Activated CD4-positive, alpha-beta T cell treated with anti-CD3 and anti-CD28 coated beads, Interleukin-2, Interleukin-4, amounts not matched to agents 100 ng/mL and 50 ng/mL, durations not matched to agents 16 hours and 8 hours (primary cell): ENCODE results near the gene TFAP2A.
A peak's percentile ranks its signal among the peaks of the same experiment; 100 is the strongest.

Source experiments
- DNase-seq: peaks from one replicate; pipeline ENCODE4 v3.0.0-alpha.2; 2020; ENCODE audit warnings: low spot score

TFAP2A gene

DNA sequence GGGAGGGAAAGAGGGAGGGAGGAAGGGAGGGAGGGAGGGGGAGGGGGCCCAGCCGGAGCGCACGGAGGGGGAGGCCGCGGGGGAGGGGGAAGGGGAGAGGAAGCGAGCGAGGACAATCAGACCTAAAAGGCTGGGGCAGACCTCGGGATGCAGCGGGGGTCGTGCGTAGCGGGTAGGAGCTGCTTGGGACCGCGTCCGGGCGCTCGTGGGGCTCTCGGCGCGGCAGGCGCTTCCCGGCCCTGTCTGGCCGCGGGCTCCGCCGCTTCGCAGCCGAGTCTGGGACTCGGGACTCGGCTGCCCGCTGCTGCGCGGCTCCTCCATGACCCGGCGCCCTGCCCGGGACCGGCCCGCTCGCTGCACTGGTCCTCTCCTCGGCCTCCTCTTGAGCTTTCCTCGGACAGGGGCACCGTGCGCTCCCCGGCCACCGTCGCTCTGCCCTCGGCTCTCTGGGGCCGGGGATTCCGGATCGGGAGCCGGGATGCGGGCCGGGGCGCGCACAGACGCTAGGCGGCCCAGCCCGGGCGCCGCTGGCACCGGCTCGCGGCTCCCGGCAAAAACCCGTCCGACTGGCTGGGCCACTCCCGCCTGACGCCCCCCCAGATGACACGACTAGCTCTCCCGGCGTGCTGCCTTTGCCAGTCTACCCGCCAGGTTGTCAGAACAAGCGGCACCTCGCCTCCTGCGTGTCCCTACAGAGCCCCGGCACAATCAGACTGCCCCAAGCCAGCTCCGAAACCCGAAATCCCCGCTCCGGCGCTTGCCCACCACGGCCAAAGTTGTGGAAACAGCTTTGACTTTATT lies 2.2 kb downstream of the TFAP2A start:
- no peak for DNase-seq

DNA sequence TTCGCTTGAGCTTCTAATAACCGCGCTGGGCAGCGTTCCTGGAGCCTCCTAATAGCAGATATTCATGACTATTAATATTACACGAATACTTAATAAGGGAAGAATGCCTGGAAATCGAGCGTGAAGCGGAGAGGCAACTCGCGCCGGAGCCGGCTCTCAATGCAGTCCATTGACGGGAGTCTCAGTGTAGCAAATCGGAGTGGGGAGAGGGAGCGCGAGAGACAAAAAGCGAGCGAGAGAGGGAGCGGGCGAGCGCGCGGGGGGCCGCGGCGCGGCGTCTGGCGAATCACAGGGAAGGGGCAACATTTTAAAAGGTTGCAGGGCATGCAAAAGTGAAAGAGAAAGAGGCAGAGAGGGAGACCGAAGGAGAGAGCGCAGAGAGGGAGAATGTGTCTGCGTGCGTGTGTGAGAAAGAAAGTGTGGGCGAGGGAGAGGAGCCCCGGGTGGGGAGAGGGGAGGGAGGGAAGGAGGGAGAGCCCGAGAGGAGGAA lies 2.9 kb downstream of the TFAP2A start:
- peak; percentile 31 for DNase-seq

DNA sequence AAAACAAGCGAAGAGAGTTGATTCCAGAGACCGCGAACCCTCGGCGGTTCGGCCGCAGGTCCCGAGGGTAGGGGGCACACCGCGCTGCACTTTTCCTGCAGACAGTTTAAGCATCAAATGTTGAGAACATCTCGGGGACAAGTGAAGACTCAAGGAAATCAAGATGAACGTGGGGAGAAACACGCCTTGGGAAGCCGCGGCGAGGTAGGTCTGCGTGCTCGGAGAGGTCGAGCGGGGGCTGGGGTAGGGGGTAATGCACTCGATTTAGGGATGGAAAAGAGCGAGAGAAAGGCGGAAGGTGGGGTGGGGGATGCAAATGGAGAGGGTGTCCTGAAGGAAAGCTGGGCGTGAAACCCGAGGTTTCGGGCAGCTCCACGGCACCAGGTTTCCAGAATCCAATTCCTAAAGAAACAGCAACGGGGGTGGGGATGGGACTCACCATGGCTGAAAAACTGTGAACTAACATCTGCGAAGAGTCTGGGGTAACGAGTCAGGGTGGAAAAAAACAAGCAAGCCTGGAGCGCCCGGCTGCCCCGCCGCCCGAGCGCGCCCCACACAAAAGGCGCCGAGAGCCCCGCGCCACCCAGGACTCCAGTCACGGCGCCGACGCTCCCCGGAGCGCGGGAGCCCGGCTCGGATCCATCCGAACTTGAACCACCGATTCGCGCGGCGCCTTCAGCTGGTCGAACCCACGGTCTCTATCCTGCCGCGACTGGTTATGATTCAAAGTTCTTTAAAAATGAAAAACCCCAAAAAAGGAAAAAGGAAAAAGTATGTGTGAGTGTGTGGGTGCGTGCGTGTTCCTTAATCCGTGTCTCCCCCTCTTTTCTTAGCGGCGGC lies 3.5 kb downstream of the TFAP2A start:
- no peak for DNase-seq

DNA sequence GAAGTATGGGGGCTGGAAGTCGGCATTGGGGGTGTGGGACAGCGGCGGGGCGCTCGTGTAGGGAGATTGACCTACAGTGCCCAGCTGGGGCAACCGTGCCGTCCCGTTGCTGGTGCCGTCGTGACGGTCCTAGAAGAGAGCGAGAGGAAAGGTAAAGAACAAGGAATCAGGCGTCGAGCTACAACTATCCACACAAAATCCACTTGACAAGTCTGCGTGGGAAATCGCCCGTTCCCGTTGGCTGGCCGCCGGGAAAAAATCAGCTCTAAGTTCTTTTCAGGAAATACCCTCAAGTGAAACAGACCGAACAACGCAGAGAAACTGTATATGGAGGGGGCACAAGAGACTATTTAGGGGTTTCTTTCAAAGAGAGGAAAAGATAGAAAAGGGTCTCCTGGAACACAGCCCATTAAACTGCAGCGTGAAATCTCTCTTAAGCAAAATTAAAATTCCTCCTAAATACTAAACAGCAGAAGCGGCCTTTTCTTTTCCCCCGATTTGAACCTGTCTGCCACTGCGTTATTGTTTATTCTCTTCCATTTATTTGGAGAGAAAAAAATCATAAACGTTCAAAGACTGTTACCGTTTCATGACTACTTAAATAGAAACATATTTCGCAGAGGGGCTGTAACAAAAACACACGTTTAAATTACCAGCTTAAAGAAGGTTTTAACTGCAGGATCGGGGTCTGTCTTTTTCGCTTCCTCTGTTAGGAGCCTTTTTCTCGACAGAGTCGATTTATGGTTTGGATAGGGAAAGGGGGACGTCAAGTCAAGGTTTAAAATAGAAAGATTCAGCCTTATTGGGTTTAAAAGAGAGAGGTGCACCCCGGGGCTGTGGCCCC lies 4.4 kb downstream of the TFAP2A start:
- DNase-seq: no peak

DNA sequence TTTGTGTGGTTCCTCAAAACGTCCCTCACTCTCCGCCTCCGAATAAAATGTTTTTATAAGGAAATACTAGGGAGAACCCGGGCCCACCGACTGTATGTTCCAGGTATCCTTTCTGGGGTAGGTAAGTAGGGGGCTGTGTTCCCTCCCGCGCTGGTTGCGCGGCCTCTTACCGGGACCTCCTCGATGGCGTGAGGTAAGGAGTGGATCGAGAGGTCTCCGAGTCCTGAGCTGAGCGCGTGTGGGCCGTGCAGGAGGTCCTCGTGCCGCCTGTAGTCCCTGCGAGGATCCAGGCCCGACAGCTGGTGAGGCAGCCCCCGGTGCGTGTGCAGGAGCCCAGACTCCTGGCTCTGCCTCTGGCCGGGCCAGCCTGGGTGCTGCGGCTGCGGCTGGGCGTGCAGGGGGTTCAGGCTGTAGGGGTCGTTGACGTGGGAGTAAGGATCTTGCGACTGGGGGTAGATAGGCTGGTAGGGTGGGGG lies 5.1 kb downstream of the TFAP2A start:
- no peak for DNase-seq

DNA sequence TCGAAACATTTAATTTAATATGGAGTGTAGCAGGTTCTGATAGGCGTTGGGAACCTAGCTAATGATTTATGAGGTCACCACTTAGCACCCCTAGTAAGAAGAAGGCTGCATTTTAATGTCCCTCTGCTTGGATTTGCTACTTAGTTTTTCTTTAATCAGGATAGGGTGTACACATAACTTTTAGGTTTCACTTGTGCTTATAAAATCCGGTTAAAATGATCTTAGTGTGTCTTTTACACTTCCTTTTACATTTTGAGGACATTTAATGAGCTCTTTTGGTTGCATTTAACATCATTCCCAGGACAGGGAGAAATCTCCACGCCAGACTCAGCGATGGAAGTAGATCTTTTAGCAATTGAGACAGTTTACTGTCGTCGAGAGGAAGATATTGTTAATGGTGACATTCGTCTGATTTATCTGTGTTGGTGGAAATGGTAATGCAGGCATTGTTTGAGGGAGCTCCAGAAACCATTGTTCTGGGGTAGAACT lies 5.6 kb downstream of the TFAP2A start:
- DNase-seq: no peak

DNA sequence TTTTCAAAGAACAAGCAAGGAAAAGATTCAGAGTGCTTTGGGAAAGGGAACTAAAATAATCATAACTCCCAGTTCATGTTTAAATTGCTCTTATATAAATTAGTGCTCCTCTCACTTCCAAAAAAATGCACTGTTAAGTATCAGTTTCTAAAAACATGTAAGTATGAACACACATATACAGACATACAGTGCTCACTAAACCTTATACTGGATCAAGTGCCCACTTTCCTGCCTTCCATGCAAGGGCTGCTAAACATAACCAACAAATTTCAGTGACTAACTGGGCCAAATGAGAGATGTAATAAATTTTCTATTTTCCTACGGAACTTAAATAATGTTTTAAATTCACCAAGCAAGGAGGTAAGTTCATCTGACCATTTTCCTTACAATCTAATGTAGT lies 6.4 kb downstream of the TFAP2A start:
- no peak for DNase-seq

DNA sequence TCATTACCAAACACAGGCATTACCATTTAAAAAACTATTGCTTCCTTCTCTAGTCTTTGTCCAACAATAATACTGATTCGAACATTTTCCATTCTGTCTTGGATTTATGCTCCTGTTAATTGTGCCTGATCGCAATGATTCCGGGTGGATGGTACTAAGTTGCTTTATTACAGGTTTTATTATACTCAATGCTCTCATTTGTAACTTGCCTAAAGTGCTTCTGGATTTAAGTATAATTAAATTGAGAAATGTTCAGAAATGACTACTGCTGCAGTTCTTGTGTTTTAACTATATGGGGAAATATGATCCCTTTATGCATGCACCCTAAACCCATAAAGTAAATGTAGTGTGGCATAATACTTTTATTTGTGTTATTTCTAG lies 7.2 kb downstream of the TFAP2A start:
- DNase-seq: no peak

DNA sequence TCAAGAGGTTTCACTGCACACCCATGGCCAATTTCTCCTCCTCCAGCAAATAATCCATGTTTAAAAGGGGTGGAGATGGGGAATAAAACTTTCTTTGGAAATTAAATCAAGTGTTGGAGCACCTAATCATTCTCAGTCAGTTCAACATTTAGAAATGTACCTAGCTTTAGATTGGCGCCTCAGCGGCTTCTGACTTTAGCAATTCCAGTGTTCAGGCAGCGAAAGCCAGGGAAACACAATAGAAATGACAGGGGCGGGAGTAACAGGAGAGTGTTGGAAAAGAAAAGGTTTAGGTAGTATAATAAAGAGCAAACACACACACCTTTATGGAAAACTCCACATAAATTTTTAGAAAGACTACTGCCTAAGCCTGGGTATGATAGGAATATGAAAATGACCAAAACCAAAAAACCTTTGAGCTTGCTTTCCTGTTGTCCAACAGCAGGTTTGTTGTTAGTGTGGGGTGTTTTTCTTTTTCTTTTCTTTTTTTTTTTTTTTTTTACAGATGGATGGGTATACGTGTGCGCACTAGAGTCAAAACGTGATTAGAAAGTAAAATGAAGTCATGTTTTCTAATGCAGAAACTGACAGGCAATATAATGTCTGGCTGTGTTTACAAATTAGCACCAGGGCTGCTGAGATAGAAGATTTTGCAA lies 7.7 kb downstream of the TFAP2A start:
- no peak for DNase-seq

DNA sequence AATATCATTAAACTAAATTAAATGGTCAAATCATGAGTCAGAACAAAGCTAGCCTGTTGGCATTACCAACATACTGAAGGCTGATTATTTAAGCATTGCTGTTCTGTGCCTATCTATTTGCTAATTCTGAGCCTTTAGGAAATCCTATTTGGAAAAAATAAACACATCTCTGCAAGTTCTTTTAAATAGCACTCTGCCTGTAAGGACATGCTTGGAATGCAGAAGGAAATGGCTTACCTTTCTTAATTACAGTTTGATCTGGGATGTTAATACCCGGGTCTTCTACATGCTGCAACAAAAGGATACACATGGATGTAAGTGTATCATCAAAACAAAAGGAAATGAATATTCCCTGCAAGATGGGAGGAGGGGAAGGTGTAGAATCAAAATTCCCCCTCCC lies 8.3 kb downstream of the TFAP2A start:
- DNase-seq: no peak

DNA sequence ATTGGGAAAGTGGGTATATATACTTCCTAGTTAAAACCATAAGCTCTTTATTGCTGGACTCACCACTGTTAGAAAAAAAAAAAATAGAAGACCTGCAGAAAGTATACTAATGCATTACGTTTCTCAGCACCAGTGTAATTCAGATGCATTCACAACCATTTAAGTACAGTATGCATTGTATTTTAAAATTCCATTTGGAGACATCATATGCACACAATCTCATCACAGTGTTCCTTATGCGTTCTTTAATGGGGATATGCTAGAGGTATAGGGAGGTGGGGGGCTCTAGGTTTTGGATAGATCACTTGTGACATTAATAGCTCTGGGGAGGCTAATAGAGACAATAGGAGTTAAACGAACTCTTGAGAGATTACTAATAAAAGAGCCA lies 9.4 kb downstream of the TFAP2A start:
- no peak for DNase-seq

DNA sequence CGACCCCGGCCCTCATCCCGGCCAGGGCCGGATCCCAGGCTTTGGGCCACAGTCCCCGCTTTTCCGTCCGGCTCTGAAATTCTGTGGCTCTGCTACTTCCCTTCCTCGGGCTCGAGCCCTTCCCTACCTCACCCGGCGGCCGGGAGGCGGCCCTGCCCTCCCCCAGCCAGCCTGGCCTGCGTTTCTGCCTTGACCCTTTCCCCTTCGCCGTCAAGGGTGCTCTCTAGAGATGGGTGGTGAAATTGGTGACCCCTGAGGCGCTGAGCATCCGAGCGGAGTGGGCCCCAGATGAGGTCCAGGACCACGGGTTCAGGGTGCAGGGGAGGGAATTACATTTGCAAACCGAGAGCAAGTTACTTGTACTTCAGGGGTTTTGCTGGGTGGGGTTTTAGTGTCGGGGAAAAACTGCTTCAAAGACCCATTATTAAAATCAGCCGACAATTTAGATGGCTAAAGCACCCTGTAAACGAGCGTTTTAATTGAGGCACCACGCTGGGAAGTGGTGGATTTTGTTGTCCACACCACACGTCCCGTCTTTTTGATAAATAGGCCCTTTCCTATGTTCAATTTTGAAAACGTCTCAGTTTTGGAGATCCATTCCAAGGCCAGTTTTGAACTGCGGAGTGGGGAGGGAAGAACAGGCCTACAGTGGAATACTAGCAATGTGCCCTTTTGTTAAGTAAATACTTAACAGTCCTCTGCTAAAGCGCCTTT lies 9.9 kb downstream of the TFAP2A start:
- DNase-seq: no peak

DNA sequence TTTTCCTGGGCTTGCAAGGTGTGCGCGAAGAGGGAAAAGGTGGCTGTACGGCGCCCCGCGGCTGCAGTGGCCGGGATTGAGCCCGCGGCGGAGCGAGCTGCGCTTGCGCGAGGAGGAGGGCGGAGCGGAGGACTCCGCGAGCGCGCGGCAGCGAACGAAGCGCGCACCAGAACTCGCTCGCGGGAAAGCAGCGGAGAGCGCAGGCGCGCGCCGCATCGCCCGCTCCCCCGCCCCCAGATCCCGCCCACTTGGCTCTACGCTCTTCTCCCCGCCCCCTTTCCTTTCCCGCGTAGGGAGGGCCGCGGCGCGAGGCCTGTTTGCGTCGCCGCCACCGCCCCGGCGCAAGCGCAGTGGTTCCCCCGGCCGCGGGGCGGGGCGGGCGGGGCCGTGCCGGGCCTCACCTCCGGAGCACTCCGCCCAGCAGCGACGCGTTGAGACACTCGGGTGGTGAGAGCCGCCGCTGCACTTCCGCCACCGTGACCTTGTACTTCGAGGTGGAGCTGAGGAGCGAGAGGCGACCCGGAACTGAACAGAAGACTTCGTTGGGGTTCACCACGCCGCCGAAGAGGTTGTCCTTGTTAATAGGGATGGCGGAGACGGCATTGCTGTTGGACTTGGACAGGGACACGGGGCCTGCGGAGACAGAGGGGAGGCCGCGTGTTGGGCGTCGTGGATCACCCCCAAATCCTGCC lies 10.6 kb downstream of the TFAP2A start:
- DNase-seq: peak; percentile 95

DNA sequence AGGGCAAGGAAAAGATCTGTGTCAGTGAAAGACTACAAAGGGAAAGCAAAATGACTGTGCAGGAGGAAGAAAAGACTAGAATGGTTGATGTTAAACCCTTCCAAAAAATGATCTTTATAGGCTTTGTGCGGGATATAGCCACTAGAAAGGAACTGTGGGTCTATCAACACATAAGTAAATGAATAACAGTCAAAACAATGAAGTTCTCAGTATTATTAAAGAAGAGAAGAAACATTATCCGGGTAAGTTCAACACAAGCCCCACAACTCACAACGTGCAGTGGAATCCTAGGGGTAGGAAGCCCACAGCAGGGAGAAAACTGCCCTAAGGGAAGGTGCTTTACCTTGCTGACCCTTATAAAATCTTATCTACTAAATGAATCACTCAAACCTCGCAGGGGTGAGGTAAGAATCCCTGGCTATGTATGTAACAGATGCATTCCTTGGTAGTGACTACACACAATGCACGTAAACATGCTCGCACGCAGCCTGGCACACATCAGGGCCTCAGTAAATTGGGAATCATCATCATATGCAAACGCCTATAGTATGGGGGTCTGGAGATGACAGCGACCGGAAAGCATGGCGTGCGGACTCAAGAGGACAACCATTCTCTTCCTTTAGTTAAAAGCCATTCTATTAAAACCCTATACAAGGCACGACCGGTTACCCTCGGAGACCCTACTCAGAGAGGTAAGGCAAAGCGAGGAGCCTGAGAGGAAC lies 11.3 kb downstream of the TFAP2A start:
- DNase-seq: no peak

DNA sequence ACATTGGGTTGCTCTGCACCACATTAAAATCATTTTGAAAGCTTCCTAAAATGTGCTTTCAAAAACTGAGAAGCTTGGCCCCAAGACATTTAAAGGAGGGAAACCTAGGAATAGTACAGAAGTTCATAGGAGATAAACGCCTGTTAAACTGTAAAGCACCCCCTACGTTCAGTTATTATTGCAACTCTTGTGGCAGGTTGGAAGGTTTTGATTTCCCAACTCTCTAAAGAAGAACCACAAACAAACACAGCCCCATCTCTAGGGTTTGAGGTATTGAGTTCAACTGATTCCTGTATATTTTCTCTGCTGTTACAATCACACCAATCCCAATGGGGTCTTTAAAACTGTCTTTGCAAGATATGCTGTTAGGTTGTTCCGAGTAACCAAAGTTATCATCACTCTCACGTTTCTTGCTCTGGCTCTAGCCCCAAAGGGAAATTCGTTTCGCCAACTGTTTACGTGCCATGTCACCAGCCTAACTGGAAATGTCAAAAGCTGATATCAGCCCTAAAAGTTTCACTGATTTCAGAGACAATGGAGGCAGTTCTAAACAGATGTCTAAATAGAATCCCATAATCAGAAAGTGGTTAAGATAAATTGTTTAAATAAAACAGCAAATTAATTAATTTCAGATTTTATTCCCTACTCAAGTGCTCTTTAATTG lies 12.1 kb downstream of the TFAP2A start:
- DNase-seq: no peak

DNA sequence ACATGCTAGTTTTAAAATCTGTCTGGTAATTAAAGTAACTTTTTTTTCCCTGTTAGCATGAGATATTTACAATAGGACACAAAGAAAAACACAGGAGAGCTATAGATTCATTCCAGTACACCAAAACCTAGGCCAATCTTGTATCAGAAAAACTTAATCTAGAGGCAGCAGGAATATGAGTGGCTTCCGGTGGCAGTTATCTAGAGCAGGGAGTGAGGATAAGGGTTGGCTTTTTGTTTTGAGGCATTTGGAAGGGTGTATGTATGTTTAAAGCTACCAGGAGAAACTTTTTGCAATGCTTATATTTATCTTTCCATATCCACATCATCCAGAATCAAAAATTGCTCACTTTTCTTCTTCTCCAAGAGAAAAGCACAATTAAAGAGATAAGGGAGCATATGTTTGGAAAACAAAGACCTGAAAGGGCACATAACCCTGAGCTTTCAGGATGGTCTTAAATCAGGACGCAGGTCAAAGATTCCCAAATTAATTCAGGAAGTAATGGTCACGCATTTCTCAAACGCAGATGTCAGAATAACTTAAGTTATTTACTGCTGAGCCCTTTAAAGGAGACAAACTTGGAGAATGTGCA lies 13.1 kb downstream of the TFAP2A start:
- DNase-seq: no peak

DNA sequence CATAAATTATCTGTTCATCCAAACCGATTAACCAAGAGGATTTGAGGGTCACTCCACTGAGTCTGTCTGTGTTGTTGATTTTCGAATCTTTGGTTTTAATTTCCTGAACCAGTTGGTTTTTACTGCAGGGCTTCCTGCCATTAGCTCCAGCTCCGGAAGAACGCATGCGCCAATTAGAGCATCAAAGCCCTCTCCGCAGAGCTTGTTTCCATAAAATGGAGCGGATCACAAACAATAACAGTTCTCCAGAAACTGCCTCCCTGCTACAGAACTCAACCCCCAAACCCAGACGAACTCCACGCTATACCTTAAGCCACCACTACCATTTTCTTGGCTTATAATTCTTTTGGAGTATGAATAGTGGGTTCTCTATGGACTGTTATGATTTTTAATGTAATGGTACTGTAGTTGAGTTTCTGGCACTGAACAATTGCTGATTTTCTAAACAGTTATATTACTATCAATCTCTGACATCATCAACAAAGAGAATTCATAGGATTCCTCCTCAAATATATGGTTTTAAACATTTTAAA lies 13.8 kb downstream of the TFAP2A start:
- DNase-seq: no peak

DNA sequence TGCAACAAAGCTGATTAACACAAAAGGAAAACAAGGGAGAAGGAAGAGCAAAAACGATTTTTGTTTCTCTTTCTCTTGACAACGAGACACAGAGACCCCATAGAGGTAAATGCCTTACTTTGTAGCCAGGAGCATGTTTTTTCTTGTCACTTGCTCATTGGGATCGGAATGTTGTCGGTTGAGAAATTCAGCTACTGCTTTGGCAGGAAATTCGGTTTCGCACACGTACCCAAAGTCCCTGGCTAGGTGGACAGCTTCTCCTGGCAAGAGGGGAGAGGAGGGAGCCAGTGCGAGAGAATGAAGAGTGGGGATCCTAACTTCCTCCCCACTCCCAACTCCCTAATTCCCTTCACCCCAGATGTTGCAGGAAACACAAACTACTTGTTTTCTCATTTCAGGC lies 14.5 kb downstream of the TFAP2A start:
- no peak for DNase-seq
